ELR (cell line): ENCODE results near the gene ARMC3.
"Not testable (repeated sequence)": the region's sequence is repeated elsewhere in the genome, so short reads cannot be mapped to it uniquely, and the experiment has no call there.

Experiments
- DNase-seq: peaks from one replicate; pipeline ENCODE4 v3.0.0-alpha.2; 2015; ENCODE audit warnings: low read depth

Gene ARMC3

GRCh38 chr10:22927166-22927565 is 687 bp upstream of the ARMC3 start:
- DNase-seq, result no peak

GRCh38 chr10:22929053-22929452 is 1.2 kb downstream of the ARMC3 start:
- not testable (repeated sequence) for DNase-seq

- peak; percentile 79 for DNase-seq
Measured at GRCh38 chr10:22931948-22932347, 4.1 kb downstream of the ARMC3 start.

- no peak for DNase-seq
Measured at GRCh38 chr10:22932626-22933370, 4.9 kb downstream of the ARMC3 start.

GRCh38 chr10:22934726-22935125 is 6.9 kb downstream of the ARMC3 start:
- no peak for DNase-seq

- DNase-seq, result no peak
Measured at GRCh38 chr10:22942437-22942836, 14.6 kb downstream of the ARMC3 start.

- no peak for DNase-seq
Measured at GRCh38 chr10:22945934-22946673, 18.3 kb downstream of the ARMC3 start.

GRCh38 chr10:22954970-22955369 is 27.1 kb downstream of the ARMC3 start:
- no peak for DNase-seq

GRCh38 chr10:22958338-22958737 is 30.5 kb downstream of the ARMC3 start:
- DNase-seq, result peak; percentile 35

- DNase-seq, result no peak
Measured at GRCh38 chr10:22959292-22959691, 31.4 kb downstream of the ARMC3 start.

GRCh38 chr10:22959950-22960349 is 32.1 kb downstream of the ARMC3 start:
- DNase-seq, result no peak

- DNase-seq, result no peak
Measured at GRCh38 chr10:22962817-22963216, 35.0 kb downstream of the ARMC3 start.

- no peak for DNase-seq
Measured at GRCh38 chr10:22969704-22970103, 41.9 kb downstream of the ARMC3 start.

- DNase-seq, result no peak
Measured at GRCh38 chr10:22976534-22976933, 48.7 kb downstream of the ARMC3 start.

- DNase-seq, result no peak
Measured at GRCh38 chr10:22977751-22978150, 49.9 kb downstream of the ARMC3 start.

- DNase-seq, result no peak
Measured at GRCh38 chr10:22978287-22978686, 50.4 kb downstream of the ARMC3 start.

- no peak for DNase-seq
Measured at GRCh38 chr10:22978918-22979317, 51.1 kb downstream of the ARMC3 start.

- DNase-seq, result no peak
Measured at GRCh38 chr10:22980822-22981221, 53.0 kb downstream of the ARMC3 start.

- no peak for DNase-seq
Measured at GRCh38 chr10:22984066-22984465, 56.2 kb downstream of the ARMC3 start.

- DNase-seq, result peak; percentile 60
Measured at GRCh38 chr10:22986771-22987542, 59.1 kb downstream of the ARMC3 start.

GRCh38 chr10:22988581-22989360 is 60.9 kb downstream of the ARMC3 start:
- DNase-seq, result peak; percentile 75

GRCh38 chr10:22990443-22990842 is 62.6 kb downstream of the ARMC3 start:
- no peak for DNase-seq
